Mesendoderm (in vitro differentiated cells): ENCODE results near the gene MROH2A.

Experiments used
- DNase-seq: peaks from one replicate; pipeline ENCODE4 v3.0.0; 2013
- H2AK5ac ChIP-seq: 2 replicates; pipeline ENCODE4 v1.6.1; 2013; ENCODE audit warnings: low read length, inconsistent platforms
- H2BK120ac ChIP-seq: 2 replicates; pipeline ENCODE4 v1.6.1; 2013; ENCODE audit warnings: low read depth, mild to moderate bottlenecking, low read length, moderate library complexity, mixed read lengths
- H2BK15ac ChIP-seq: replicated peaks from 2 replicates; pipeline ENCODE4 v1.6.1; 2013; ENCODE audit warnings: low read depth, mild to moderate bottlenecking, moderate library complexity
- H2BK5ac ChIP-seq: 2 replicates; pipeline ENCODE4 v1.6.1; 2013; ENCODE audit warnings: low read length, inconsistent platforms
- H3K18ac ChIP-seq: 2 replicates; pipeline ENCODE4 v1.6.1; 2013; ENCODE audit warnings: mild to moderate bottlenecking, low read length, mixed read lengths
- H3K23ac ChIP-seq: one replicate; pipeline ENCODE4 v1.6.1; 2013; ENCODE audit warnings: low read length
- H3K27ac ChIP-seq: 2 replicates; pipeline ENCODE4 v1.5.1; 2013; ENCODE audit warnings: low read depth, mild to moderate bottlenecking, inconsistent platforms, low read length, moderate library complexity
- H3K27me3 ChIP-seq: 2 replicates; pipeline ENCODE4 v1.6.1; 2013; ENCODE audit warnings: low read length, control low read depth, mild to moderate bottlenecking, inconsistent platforms; ENCODE audit not compliant: insufficient read depth, poor library complexity
- H3K36me3 ChIP-seq: 2 replicates; pipeline ENCODE4 v1.6.1; 2013; ENCODE audit warnings: low read length, inconsistent platforms; ENCODE audit not compliant: control insufficient read depth, insufficient read depth
- H3K4ac ChIP-seq: one replicate; pipeline ENCODE4 v1.6.1; 2013; ENCODE audit warnings: low read depth, mild to moderate bottlenecking, low read length, moderate library complexity
- H3K4me1 ChIP-seq: 2 replicates; pipeline ENCODE4 v1.6.1; 2013; ENCODE audit warnings: low read depth, low read length, inconsistent platforms; ENCODE audit not compliant: control insufficient read depth
- H3K4me2 ChIP-seq: 2 replicates; pipeline ENCODE4 v1.6.1; 2013; ENCODE audit warnings: low read length
- H3K4me3 ChIP-seq: 2 replicates; pipeline ENCODE4 v1.5.1; 2013; ENCODE audit warnings: mild to moderate bottlenecking, low read length
- H3K56ac ChIP-seq: one replicate; pipeline ENCODE4 v1.6.1; 2013; ENCODE audit warnings: low read length
- H3K79me1 ChIP-seq: 2 replicates; pipeline ENCODE4 v1.6.1; 2013; ENCODE audit warnings: low read length, inconsistent platforms
- H3K79me2 ChIP-seq: 2 replicates; pipeline ENCODE4 v1.6.1; 2013; ENCODE audit warnings: mild to moderate bottlenecking, low read length; ENCODE audit not compliant: control insufficient read depth, insufficient read depth
- H3K9ac ChIP-seq: 2 replicates; pipeline ENCODE4 v1.6.1; 2013; ENCODE audit warnings: low read length, inconsistent platforms
- H4K5ac ChIP-seq: one replicate; pipeline ENCODE4 v1.6.1; 2013; ENCODE audit warnings: low read length
- H4K8ac ChIP-seq: one replicate; pipeline ENCODE4 v1.6.1; 2013; ENCODE audit warnings: low read depth, mild to moderate bottlenecking, control low read depth, low read length, moderate library complexity
- WGBS: extraction: QIAGEN DNeasy Blood & Tissue Kit; methylation state at CpG from one replicate; pipeline ENCODE4 v1.1.7; 2013; ENCODE audit warnings: low lambda C conversion rate, missing lambda C conversion rate; ENCODE audit not compliant: insufficient coverage; ENCODE audit errors: extremely low coverage; 5-methylcytosine and 5-hydroxymethylcytosine counted together

The MROH2A gene

DNA sequence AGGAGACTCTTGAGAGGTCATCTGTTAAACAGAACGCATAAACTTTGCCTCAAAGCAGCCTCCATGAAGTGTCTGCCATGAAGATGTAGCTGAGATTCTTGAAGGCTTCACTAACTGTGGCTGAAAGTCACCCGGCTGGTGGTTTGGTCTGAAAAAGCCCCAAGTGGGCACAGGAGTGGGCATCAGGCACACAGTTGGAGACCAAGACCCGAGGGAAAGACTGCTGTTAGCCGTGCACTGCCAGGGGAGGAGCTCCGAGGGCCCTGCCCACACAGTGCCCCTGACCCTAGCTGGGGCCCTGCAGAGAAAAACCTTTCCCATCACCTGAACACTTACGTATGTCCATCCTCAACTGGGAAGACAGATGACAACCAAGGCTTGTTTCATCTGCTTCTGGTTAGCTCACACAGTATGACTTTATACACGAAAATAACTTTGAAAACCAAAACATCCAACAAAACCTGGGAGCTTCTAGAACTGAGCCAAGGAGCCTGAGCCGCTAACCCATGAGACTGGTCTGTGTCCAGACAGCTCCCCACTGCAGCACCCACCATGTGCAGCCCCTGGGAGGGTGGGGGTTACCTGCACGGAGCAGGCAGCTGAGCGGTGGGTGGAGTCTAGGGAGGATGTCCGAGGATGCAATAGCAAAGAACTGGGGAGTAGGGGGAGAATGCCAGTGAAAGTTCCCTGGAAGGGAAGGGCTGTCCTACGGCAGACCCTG lies 60.8 kb downstream of the MROH2A start:
- H3K36me3 ChIP-seq, result peaks cover 39% of the 10 kb centered on the region
- H3K9ac ChIP-seq, result no peak overlapping the region
- H3K4me3 ChIP-seq, result no peak overlapping the region
- H3K4me1 ChIP-seq, result no peaks in the 10 kb centered on the region
- no peak overlapping the region for H3K4ac ChIP-seq
- H2BK120ac ChIP-seq, result no peak overlapping the region
- H3K27me3 ChIP-seq, result no peaks in the 10 kb centered on the region
- no peak overlapping the region for H2BK5ac ChIP-seq
- no peak overlapping the region for H3K23ac ChIP-seq
- H3K56ac ChIP-seq, result no peak overlapping the region
- H4K5ac ChIP-seq, result no peak overlapping the region
- peaks cover 52% of the 10 kb centered on the region for H3K79me2 ChIP-seq
- no peak overlapping the region for H2BK15ac ChIP-seq
- H2AK5ac ChIP-seq, result no peak overlapping the region
- no peak overlapping the region for H3K18ac ChIP-seq
- H3K27ac ChIP-seq, result no peak overlapping the region
- DNase-seq, result no peak
- no peak overlapping the region for H4K8ac ChIP-seq
- H3K4me2 ChIP-seq, result no peak overlapping the region
- no CpG with 5 or more reads among the region's 12 CpGs for WGBS
- peaks cover 18% of the 10 kb centered on the region for H3K79me1 ChIP-seq

DNA sequence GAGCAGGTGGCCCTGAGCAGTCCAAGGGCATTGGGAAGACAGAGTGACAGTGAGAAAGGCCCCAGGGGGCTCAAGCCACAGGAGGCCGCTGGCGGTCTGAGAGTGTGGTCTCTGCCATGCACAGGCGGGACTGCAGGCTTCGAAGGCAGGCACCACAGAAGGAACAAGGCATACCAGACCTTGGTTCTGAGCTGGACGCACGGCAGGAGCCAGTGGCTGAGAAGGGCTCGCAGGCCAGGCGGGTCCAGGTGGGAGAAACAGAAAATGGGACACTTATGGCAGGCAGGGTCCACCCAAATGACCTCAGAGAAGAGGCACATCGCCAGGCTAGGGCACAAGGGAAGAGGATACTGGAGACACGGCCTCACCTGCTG lies 61.3 kb downstream of the MROH2A start:
- WGBS, result no CpG with 5 or more reads among the region's 10 CpGs
- peaks cover 45% of the 10 kb centered on the region for H3K36me3 ChIP-seq
- H3K27me3 ChIP-seq, result no peaks in the 10 kb centered on the region
- no peak overlapping the region for H2AK5ac ChIP-seq
- no peak overlapping the region for H3K23ac ChIP-seq
- no peak overlapping the region for H3K27ac ChIP-seq
- H3K4ac ChIP-seq, result no peak overlapping the region
- no peak overlapping the region for H2BK120ac ChIP-seq
- no peaks in the 10 kb centered on the region for H3K4me1 ChIP-seq
- no peak overlapping the region for H3K18ac ChIP-seq
- no peak for DNase-seq
- no peak overlapping the region for H3K56ac ChIP-seq
- no peak overlapping the region for H3K4me2 ChIP-seq
- no peak overlapping the region for H2BK5ac ChIP-seq
- no peak overlapping the region for H3K9ac ChIP-seq
- H3K79me1 ChIP-seq, result peaks cover 21% of the 10 kb centered on the region
- H3K4me3 ChIP-seq, result no peak overlapping the region
- H3K79me2 ChIP-seq, result peaks cover 55% of the 10 kb centered on the region
- no peak overlapping the region for H2BK15ac ChIP-seq
- H4K8ac ChIP-seq, result no peak overlapping the region
- no peak overlapping the region for H4K5ac ChIP-seq

DNA sequence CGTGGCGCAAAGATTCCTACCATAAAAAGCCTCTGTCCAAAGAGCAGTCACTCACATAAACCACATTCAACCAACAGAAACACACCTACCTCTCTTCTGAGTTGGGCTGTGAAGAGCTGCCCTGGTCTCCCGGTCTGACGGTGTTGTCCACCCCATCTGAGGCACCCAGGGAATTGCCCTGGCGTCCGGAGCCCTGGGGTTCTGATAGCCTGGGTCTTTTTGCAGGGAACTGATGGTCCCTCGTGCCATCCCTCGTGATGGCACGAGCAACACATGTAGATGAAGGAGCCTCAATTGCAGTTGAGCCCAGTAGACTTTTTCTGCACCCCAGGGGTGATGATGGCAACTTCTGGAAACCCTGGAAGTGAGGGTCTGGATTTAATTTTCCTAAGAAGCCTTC lies 62.4 kb downstream of the MROH2A start:
- no peak overlapping the region for H4K8ac ChIP-seq
- H3K36me3 ChIP-seq, result peaks cover 43% of the 10 kb centered on the region
- no peaks in the 10 kb centered on the region for H3K4me1 ChIP-seq
- no peak for DNase-seq
- peaks cover 21% of the 10 kb centered on the region for H3K79me1 ChIP-seq
- no peak overlapping the region for H3K4ac ChIP-seq
- H3K4me3 ChIP-seq, result no peak overlapping the region
- H3K56ac ChIP-seq, result no peak overlapping the region
- no peaks in the 10 kb centered on the region for H3K27me3 ChIP-seq
- no peak overlapping the region for H2BK15ac ChIP-seq
- H3K79me2 ChIP-seq, result peaks cover 55% of the 10 kb centered on the region
- no peak overlapping the region for H3K9ac ChIP-seq
- no peak overlapping the region for H2AK5ac ChIP-seq
- no peak overlapping the region for H3K27ac ChIP-seq
- no CpG with 5 or more reads among the region's 9 CpGs for WGBS
- H4K5ac ChIP-seq, result no peak overlapping the region
- no peak overlapping the region for H2BK120ac ChIP-seq
- no peak overlapping the region for H3K4me2 ChIP-seq
- H3K18ac ChIP-seq, result no peak overlapping the region
- no peak overlapping the region for H2BK5ac ChIP-seq
- no peak overlapping the region for H3K23ac ChIP-seq

DNA sequence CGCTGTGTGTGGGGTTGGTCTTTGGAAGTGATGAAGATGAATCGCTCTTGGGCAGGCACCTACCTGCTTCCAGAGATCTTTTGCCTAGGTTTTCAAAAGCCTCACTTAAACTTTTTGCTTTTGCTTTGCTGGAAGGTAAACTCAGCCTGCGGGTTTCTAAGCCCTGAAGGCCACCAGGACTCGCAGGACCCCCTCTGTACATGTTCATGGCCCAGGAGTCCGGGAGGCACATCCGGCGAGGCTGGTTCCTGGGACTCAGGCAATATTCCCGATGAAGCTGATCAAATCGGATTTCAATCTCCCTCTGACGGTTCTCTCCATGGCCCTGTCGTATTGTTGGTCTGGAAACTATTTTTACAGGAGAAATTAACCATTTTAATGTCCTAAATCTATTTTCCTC lies 63.1 kb downstream of the MROH2A start:
- Histone ChIP-seq H3K4ac (no peak overlapping the region), H3K4me2 (no peak overlapping the region), H3K4me3 (no peak overlapping the region), H4K8ac (no peak overlapping the region), H3K18ac (no peak overlapping the region), H3K27ac (no peak overlapping the region), H2BK5ac (no peak overlapping the region), H2BK15ac (no peak overlapping the region), H4K5ac (no peak overlapping the region), H3K56ac (no peak overlapping the region), H3K4me1 (no peaks in the 10 kb centered on the region), H3K27me3 (no peaks in the 10 kb centered on the region), H3K36me3 (peaks cover 40% of the 10 kb centered on the region), H3K79me2 (peaks cover 55% of the 10 kb centered on the region), H3K79me1 (peaks cover 18% of the 10 kb centered on the region), H3K9ac (no peak overlapping the region), H2AK5ac (no peak overlapping the region), H2BK120ac (no peak overlapping the region), H3K23ac (no peak overlapping the region)
- DNase-seq, result no peak
- WGBS, result no CpG with 5 or more reads among the region's 11 CpGs

DNA sequence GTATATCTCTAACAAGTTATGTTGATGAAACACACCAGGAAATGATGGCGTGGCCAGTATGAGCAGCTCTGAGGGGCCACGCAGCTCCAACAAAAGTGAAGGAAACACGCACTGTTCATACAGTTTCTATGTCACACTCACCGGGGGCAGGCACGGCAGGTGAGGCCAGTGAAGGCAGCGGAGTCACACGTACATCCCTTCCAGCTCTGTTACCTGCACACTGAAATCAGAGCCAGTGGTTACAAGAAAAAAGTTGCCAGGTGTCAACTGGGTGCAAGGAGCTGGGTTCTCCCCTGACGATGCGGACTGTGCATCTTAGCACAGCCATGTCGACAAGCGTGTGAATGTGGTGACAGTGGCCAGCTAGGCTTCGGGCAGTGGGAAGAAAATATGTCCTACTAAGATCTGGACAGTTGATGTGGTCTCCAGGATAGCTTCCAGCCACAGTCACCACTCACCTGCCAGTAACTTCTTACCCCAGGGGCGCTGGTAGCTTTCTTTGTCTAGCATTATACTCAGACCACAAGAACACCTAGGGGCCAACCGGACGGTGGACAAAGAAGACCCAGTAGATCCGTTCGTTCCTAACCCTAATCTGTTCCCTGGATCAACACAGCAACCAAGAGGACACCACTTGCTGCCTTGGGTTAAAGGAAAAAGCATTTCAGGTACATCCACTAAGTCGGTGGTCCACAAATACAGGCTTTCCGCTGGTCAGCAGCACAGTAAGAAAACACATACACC lies 66.1 kb downstream of the MROH2A start:
- peaks cover 21% of the 10 kb centered on the region for H3K79me1 ChIP-seq
- no peak overlapping the region for H2BK120ac ChIP-seq
- no peak overlapping the region for H3K18ac ChIP-seq
- H4K8ac ChIP-seq, result no peak overlapping the region
- H3K23ac ChIP-seq, result no peak overlapping the region
- no peak overlapping the region for H3K27ac ChIP-seq
- no CpG with 5 or more reads among the region's 19 CpGs for WGBS
- no peak overlapping the region for H3K56ac ChIP-seq
- peaks cover 50% of the 10 kb centered on the region for H3K36me3 ChIP-seq
- H3K27me3 ChIP-seq, result no peaks in the 10 kb centered on the region
- H2AK5ac ChIP-seq, result no peak overlapping the region
- H3K4me2 ChIP-seq, result no peak overlapping the region
- H2BK5ac ChIP-seq, result no peak overlapping the region
- no peak overlapping the region for H3K4me3 ChIP-seq
- H2BK15ac ChIP-seq, result no peak overlapping the region
- no peak overlapping the region for H4K5ac ChIP-seq
- no peak overlapping the region for H3K9ac ChIP-seq
- no peak for DNase-seq
- no peak overlapping the region for H3K4ac ChIP-seq
- peaks cover 38% of the 10 kb centered on the region for H3K79me2 ChIP-seq
- H3K4me1 ChIP-seq, result no peaks in the 10 kb centered on the region
